Parathyroid adenoma (tissue), 2 donors: ENCODE results near the gene CAMK2D.
A peak's percentile ranks its signal among the peaks of the same experiment; 100 is the strongest.
"Not testable (repeated sequence)": the region's sequence is repeated elsewhere in the genome, so short reads cannot be mapped to it uniquely, and the experiment has no call there.

Source experiments
- H2AFZ ChIP-seq: fragments of 300-600 bp; sonication (generic); one replicate; pipeline ENCODE4 v1.7.0; 2017; ENCODE audit warnings: antibody characterized with exemption, mild to moderate bottlenecking
- H3K27ac ChIP-seq: fragments of 300-600 bp; sonication (generic); one replicate; pipeline ENCODE4 v1.7.0; 2017
- H3K27me3 ChIP-seq: fragments of 300-600 bp; sonication (generic); one replicate; pipeline ENCODE4 v1.7.0; 2017; ENCODE audit warnings: low read length; ENCODE audit not compliant: control insufficient read depth, insufficient read depth
- H3K36me3 ChIP-seq: fragments of 300-600 bp; sonication (generic); one replicate; pipeline ENCODE4 v1.7.0; 2017; ENCODE audit warnings: low read length; ENCODE audit not compliant: control insufficient read depth, insufficient read depth
- H3K4me1 ChIP-seq: fragments of 300-600 bp; sonication (generic); one replicate; pipeline ENCODE4 v1.7.0; 2017; ENCODE audit warnings: control low read depth
- H3K4me2 ChIP-seq: fragments of 300-600 bp; sonication (generic); one replicate; pipeline ENCODE4 v1.7.0; 2017; ENCODE audit warnings: low read length
- H3K4me3 ChIP-seq: fragments of 300-600 bp; sonication (generic); one replicate; pipeline ENCODE4 v1.7.0; 2017; ENCODE audit warnings: low read depth, low read length
- H3K79me2 ChIP-seq: fragments of 300-600 bp; sonication (generic); one replicate; pipeline ENCODE4 v1.7.0; 2017; ENCODE audit warnings: control low read depth
- H3K9ac ChIP-seq: fragments of 300-600 bp; sonication (generic); one replicate; pipeline ENCODE4 v1.7.0; 2017; ENCODE audit warnings: mild to moderate bottlenecking
- H3K9me3 ChIP-seq: fragments of 300-600 bp; sonication (generic); one replicate; pipeline ENCODE4 v1.7.0; 2017; ENCODE audit warnings: low read length; ENCODE audit not compliant: control insufficient read depth
- TF ChIP-seq, protein P1 (sequence below): fragments of 300-600 bp; sonication (generic); IDR thresholded peaks from one replicate; pipeline ENCODE4 v1.7.0; 2017; ENCODE audit warnings: antibody characterized with exemption, mild to moderate bottlenecking
- donor health status: primary hyperparathyroidism.

Gene CAMK2D

DNA sequence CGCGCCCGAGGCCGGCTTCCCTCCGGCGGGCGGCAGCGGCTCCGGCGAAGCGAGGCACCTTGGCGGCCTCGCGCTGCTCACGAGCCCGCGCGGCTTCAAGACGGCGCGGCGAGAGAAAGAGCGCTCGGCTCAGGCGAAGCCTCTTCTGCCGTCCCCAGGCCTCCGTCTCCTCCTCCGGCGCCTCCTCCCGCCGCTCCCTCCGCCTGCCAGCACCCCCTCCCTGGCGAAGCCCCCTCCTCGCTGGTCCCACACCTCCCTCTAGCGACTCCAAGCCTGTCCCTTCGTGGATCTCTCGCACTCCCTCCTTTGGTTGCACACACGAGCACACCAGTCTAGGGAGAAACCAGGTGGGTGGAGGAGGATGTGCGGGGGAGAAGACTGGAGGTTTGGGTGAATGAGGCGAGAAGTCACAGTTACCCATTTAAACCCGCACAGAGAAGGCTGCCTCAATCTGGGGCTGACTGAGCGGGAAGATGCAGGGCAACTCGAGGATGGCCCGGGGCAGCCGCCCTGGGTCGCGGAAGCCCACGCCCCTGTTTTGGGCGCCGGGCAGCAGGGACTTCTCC is at the start of gene CAMK2D:
Gene CAMK2D, minus strand, starts transcription at position 119 of the 566 bp plus-strand sequence. CDS start 670 bp downstream, outside the sequence.
- Histone ChIP-seq H3K27me3 (no peaks in the 10 kb centered on the region), H2AFZ (peak within 1 kb of the TSS; percentile 81), H3K27ac (peak within 1 kb of the TSS; percentile 84), H3K79me2 (no peaks in the 10 kb centered on the region), H3K9ac (peak within 1 kb of the TSS; percentile 0), H3K4me2 (peak within 1 kb of the TSS; percentile 99), H3K36me3 (no peaks in the 10 kb centered on the region), H3K9me3 (no peaks in the 10 kb centered on the region), H3K4me3 (peak within 1 kb of the TSS; percentile 79), H3K4me1 (no peaks in the 10 kb centered on the region)
- TF ChIP-seq, protein P1, sequence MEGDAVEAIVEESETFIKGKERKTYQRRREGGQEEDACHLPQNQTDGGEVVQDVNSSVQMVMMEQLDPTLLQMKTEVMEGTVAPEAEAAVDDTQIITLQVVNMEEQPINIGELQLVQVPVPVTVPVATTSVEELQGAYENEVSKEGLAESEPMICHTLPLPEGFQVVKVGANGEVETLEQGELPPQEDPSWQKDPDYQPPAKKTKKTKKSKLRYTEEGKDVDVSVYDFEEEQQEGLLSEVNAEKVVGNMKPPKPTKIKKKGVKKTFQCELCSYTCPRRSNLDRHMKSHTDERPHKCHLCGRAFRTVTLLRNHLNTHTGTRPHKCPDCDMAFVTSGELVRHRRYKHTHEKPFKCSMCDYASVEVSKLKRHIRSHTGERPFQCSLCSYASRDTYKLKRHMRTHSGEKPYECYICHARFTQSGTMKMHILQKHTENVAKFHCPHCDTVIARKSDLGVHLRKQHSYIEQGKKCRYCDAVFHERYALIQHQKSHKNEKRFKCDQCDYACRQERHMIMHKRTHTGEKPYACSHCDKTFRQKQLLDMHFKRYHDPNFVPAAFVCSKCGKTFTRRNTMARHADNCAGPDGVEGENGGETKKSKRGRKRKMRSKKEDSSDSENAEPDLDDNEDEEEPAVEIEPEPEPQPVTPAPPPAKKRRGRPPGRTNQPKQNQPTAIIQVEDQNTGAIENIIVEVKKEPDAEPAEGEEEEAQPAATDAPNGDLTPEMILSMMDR, result peak; percentile 42

DNA sequence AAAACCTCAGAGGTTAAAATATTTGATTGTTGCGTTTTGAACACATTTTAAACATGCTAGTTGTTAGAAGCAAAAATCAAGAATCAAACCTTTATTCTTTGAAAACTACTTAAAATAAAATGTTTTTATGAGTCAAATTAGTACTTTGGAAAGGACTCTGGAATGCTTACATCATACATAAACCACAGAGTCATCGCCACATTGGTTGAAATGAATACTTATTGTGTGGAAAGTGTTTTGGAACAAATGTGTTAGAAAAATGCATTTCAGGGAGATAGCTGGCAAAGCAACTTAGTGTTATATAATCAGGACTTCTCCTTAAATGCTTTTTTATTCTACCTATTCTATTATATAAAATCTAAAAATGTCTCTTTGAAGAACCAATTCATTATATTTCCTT is 49.4 kb upstream of the CAMK2D start:
- H3K4me1 ChIP-seq, result no peaks in the 10 kb centered on the region
- H3K4me2 ChIP-seq, result no peak overlapping the region
- no peak overlapping the region for H2AFZ ChIP-seq
- no peak overlapping the region for H3K9ac ChIP-seq
- H3K27me3 ChIP-seq, result no peaks in the 10 kb centered on the region
- H3K9me3 ChIP-seq, result no peaks in the 10 kb centered on the region
- TF ChIP-seq, protein P1, result no peak
- H3K27ac ChIP-seq, result no peak overlapping the region
- no peaks in the 10 kb centered on the region for H3K36me3 ChIP-seq
- H3K4me3 ChIP-seq, result no peak overlapping the region
- H3K79me2 ChIP-seq, result no peaks in the 10 kb centered on the region

DNA sequence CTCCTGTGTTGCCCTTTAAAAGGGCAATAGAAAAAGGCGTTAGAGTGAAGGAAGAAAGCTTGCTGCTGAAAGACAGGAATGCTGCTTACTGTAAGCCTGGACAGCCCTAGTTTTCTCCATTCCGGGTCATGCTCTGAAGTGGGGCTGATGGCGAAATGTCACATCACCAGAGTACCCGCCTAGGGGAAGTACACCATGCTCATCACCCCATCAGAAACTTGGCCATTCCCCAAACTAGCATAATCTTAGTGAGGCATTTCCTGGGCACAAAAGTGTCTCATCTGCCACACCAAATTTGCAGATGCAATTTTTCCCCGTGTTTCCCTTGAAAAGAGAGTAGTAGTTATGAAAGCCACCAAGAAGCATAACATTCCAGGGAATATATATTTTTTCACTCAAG is 47.8 kb upstream of the CAMK2D start:
- no peak overlapping the region for H3K4me2 ChIP-seq
- H3K4me3 ChIP-seq, result no peak overlapping the region
- no peak overlapping the region for H2AFZ ChIP-seq
- H3K9ac ChIP-seq, result no peak overlapping the region
- TF ChIP-seq, protein P1, result no peak
- no peaks in the 10 kb centered on the region for H3K4me1 ChIP-seq
- H3K79me2 ChIP-seq, result no peaks in the 10 kb centered on the region
- H3K36me3 ChIP-seq, result no peaks in the 10 kb centered on the region
- no peaks in the 10 kb centered on the region for H3K27me3 ChIP-seq
- H3K27ac ChIP-seq, result no peak overlapping the region
- H3K9me3 ChIP-seq, result no peaks in the 10 kb centered on the region

DNA sequence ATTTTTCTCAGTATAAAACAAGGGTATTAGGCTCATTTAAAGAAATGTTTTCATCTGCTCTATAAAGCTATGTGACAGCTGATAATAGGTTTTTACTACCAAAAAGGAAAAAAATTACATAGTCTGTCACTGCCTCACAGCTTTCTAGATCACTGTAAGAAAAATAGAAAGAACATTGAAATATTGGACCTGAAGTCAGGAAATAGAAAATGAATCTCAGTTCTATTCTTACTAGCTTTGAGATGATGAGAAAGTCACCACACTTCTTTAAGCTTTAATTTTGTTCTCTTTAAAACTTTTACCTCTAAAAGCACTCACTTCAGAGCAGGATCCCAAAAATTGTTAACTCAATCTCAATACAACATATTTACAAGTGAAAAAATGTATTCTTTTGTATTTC is 45.3 kb upstream of the CAMK2D start:
- Histone ChIP-seq H3K27ac (no peak overlapping the region), H2AFZ (no peak overlapping the region), H3K27me3 (no peaks in the 10 kb centered on the region), H3K4me2 (no peak overlapping the region), H3K4me1 (no peaks in the 10 kb centered on the region), H3K9me3 (no peaks in the 10 kb centered on the region), H3K79me2 (no peaks in the 10 kb centered on the region), H3K4me3 (no peak overlapping the region), H3K36me3 (no peaks in the 10 kb centered on the region), H3K9ac (no peak overlapping the region)
- TF ChIP-seq, protein P1, result no peak

DNA sequence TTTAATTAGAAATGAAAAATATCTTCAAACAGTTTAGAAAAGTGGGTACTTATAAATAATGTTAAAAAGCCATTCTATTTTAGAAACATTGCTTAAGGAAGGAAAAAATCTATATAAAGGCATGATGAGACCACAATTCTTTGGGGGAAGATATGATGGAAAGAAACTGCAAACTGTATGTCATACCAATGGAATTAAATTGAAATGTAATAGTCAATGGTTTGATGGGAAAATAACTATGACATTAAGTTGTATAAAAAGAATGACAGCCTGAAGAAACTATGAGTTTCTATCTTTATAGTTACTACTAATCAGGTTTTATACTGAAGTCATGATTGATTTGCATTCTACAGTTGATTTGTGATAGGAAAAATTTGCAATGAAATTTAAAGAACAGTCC is 40.3 kb upstream of the CAMK2D start:
- Histone ChIP-seq H2AFZ (no peak overlapping the region), H3K9ac (no peak overlapping the region), H3K4me1 (no peaks in the 10 kb centered on the region), H3K4me2 (no peak overlapping the region), H3K27me3 (no peaks in the 10 kb centered on the region), H3K9me3 (no peaks in the 10 kb centered on the region), H3K27ac (no peak overlapping the region), H3K4me3 (no peak overlapping the region), H3K36me3 (no peaks in the 10 kb centered on the region), H3K79me2 (no peaks in the 10 kb centered on the region)
- TF ChIP-seq, protein P1, result no peak

DNA sequence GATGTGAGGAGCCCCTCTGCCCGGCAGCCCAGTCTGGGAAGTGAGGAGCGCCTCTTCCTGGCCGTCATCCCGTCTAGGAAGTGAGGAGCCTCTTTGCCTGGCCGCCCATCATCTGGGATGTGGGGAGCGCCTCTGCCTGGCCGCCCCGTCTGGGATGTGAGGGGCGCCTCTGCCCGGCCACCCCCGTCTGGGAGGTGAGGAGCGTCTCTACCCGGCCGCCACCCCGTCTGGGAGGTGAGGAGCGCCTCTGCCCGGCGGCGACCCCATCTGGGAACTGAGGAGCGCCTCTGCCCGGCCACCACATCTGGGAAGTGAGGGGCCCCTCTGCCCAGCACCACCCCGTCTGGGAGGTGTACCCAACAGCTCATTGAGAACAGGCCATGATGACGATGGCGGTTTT is 34.8 kb upstream of the CAMK2D start:
- not testable (repeated sequence) for H3K9me3 ChIP-seq, H2AFZ ChIP-seq, H3K9ac ChIP-seq, H3K27ac ChIP-seq, H3K36me3 ChIP-seq, H3K79me2 ChIP-seq, H3K4me1 ChIP-seq, H3K4me3 ChIP-seq, H3K27me3 ChIP-seq, H3K4me2 ChIP-seq
